HG02884 (cell line): ENCODE results near the gene IKZF1.

Experiments used
- ATAC-seq: cut with Tn5 transposase; IDR thresholded peaks from one replicate; pipeline ENCODE4 v1.9.1; 2021; ENCODE audit warnings: mild to moderate bottlenecking, moderate library complexity; ENCODE audit not compliant: unreplicated experiment

The IKZF1 gene

GRCh38 chr7:50369143-50370026, 64.9 kb downstream of the IKZF1 start:
- no peak for ATAC-seq

DNA sequence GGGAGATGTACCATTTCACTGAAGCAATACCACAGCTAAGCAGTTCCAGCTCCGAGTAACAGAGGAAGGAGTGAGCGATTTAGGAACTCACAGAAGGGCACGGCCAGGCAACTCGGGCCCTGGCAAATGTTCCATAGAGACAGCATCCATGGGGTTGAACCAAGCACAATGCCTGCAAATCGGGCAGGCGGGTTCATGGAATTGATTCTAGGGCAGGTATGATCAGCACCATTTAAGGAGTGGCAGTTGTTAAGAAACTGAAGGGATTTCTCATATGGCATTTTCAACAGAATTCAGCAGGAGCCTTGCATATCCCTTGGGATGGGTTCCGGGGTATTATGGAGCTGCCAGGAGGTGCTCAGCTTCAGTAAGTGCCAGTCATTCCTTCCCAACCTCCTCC, 66.4 kb downstream of the IKZF1 start:
- no peak for ATAC-seq

- ATAC-seq, result no peak
These were observed 67.1 kb downstream of the IKZF1 start for GRCh38 chr7:50371551-50372021.

- no peak for ATAC-seq
These were observed 68.4 kb downstream of the IKZF1 start for GRCh38 chr7:50372923-50373322.

DNA sequence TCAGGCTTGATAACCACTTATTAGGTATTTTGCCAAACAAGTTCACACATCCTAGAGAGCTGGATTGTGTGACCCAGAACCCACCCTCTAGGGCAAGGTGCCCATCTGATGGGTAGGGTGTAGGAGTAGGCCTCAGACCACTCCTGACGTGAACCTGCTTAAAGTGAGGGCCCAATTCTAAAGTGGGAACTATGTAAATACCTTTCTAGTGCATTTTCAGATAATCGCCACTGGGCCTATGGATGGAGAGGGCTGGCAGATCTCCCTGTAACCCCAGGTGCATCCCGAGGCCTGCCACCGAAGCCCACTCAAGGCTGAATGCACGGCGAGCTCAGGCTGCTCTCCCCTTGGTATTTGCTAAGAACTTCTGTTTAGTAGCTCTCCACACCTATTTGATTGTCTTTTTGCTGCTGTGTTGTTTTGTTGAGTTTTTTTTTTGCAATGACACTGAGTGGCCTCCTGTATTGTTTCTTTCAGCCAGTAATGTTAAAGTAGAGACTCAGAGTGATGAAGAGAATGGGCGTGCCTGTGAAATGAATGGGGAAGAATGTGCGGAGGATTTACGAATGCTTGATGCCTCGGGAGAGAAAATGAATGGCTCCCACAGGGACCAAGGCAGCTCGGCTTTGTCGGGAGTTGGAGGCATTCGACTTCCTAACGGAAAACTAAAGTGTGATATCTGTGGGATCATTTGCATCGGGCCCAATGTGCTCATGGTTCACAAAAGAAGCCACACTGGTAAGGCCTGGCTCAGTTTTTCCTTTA, 71.7 kb downstream of the IKZF1 start:
- no peak for ATAC-seq

DNA sequence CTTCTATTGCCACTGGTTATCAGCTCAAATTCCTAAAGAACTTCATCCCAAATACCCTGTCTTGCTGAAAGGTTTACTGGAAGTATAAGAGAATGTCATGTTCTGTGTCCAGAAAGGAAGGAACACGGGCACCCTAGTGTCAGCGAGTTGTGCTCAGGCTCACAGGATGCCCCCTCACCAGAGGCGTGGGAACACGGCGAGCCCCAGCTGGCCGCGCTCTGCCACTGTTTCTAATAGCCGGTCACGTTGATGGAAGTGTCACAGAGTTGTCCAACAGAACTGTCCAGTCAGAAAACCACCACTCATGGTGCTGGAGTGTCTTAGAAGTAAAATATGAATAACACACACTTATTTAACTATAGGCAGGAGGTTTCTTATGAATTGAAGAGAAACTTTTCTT, 72.8 kb downstream of the IKZF1 start:
- ATAC-seq, result no peak

- ATAC-seq, result no peak
These were observed 74.6 kb downstream of the IKZF1 start for GRCh38 chr7:50379082-50379481.

DNA sequence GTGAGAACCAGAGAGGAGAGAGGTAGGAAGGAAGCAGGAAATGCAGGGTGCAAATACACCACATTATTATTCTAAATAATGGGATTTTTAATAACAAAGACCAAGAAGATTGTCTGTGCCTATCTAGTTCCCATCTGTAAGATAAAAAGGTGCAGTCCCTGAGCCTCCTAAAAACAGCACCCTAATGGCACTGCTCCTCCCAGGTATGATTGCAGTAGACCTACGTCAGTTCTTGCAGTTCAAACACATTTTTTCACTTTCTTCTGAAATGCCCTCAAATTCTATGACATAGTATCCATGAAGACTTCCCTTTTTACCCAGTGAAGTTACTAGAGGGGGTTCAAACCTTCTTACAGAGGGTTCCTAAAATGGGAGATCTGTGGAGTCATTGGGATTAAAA, 75.0 kb downstream of the IKZF1 start:
- ATAC-seq, result no peak

- no peak for ATAC-seq
These were observed 77.9 kb downstream of the IKZF1 start for GRCh38 chr7:50382455-50382854.

DNA sequence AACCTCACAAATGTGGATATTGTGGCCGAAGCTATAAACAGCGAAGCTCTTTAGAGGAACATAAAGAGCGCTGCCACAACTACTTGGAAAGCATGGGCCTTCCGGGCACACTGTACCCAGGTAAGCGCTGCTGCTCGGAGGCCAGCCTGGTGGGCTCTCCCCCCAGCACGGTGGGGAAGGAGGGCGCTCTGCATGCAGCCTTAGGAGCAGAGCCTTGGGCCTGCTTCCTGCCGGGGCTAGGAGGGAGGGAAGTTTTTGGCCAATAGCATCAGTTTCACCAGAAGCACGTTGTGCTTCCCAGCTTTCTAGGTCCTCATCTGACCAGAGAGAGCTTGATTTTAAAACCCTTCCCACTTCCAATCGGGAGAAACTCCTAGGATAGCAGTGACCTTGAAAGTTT, 82.8 kb downstream of the IKZF1 start:
- ATAC-seq, result no peak

GRCh38 chr7:50389961-50390360, 85.4 kb downstream of the IKZF1 start:
- no peak for ATAC-seq

GRCh38 chr7:50391386-50391785, 86.9 kb downstream of the IKZF1 start:
- no peak for ATAC-seq

DNA sequence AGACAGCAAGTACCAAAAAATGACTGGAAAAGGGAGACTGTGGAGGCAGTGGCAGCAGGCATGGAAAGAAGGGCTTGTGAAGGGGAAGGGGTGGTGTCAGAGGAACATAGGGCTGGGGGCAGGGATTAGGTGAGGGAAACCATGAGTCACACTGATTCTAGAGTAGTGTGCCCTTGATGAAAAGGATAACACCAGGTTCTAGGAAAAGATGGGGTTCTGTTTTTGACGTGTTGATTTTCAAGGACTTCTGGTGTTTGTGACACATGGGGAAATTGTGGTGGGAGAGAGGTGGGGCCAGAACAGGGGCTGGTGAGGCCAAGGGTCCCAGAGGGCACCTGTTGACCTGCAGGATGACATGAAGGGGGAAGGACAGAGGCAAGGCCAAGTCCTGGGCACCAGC, 88.6 kb downstream of the IKZF1 start:
- no peak for ATAC-seq

- peak; percentile 41 for ATAC-seq
These were observed 89.2 kb downstream of the IKZF1 start for GRCh38 chr7:50393547-50394252.

DNA sequence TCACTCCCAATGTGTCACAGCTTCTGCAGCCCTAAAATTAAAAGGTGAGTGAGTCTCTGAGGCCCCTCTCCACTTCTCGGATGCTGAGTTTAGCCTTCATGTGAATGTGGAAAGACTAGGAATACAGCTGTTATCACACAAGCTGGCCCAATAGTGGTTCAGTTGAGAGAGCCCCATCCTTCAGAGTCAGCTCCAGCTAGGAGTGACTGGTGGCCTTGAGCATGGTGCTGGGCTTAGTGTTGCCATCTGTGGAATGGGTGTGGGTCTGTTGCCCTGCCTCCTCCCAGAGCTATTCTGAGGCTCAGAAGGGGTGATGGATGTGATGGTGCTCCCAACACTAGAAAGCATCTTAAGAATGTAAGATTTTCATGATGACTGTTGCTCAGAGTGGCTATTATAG, 89.8 kb downstream of the IKZF1 start:
- ATAC-seq, result no peak

DNA sequence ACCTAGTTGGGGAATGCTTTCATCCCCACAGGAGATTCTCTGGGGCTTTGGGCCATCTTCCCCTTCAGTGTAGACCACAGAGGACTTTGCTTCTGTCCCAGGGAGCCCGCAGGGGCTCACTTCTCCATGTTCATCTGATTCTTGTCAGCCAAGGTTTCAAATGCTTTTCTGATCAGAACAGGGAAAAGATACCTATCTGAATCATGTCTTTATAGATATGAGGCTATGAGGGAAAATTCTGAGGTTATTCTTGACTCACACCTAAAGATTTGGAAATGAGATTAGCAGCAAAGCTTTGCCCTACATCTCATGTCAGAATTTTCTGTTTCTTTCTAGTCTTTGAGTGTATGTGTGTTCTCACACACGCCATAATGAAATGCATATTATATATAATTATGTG, 92.3 kb downstream of the IKZF1 start:
- peak; percentile 20 for ATAC-seq

GRCh38 chr7:50397320-50397970, 92.9 kb downstream of the IKZF1 start:
- ATAC-seq, result peak; percentile 65

DNA sequence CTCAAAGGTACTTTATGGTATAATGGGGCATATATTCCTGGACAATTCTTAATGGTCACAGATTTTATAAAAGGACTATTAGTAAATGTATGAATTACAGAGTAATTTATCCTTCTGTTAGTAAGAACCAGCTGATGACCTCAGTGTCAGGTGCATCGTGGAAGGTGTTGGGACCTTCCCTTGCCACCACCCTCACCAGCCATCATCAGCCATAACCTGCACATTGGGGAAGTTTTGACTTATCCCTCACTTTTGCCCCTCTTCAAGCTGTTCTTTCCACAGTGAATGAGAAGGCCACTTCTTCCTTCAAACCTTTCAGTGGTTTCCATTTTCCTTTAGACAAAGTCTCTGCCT, 93.4 kb downstream of the IKZF1 start:
- ATAC-seq, result no peak

DNA sequence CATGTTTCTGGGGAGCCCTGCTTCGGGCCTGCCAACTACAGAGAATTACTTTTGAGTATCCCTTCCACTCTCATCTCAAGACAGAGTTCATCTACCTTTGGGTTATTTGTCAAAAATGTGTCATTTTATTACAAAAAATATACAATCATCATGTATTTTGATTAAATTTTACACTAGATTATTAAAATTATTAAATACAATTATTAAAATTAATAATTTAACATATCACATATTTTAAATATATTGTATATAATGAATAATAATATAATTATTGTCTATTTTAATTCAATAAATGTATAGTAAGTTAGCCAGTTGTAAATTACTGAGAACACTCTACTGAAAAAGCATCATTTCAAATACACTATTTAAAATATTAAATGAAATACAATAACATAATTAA, 94.7 kb downstream of the IKZF1 start:
- ATAC-seq, result no peak

DNA sequence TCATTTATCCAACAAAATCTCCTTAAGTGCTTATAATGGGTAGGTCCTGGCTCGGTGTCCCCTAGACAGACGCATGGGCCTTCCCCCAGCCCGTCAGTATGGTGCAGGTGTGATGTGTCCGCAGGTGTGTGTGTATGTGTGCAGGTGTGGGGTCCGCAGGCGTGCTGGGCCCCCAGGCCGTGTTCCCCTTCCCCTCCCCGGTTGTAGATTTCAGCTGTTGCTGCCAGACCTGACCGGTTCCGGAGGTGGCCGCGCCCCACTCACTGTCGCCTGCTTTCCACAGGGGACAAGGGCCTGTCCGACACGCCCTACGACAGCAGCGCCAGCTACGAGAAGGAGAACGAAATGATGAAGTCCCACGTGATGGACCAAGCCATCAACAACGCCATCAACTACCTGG, 95.1 kb downstream of the IKZF1 start:
- ATAC-seq, result no peak

DNA sequence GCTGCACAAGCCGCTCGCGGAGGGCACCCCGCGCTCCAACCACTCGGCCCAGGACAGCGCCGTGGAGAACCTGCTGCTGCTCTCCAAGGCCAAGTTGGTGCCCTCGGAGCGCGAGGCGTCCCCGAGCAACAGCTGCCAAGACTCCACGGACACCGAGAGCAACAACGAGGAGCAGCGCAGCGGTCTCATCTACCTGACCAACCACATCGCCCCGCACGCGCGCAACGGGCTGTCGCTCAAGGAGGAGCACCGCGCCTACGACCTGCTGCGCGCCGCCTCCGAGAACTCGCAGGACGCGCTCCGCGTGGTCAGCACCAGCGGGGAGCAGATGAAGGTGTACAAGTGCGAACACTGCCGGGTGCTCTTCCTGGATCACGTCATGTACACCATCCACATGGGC, 95.6 kb downstream of the IKZF1 start:
- ATAC-seq, result no peak
